ENCODE measurements around the gene PNPLA6. TPM values are rescaled to one million over a fixed set of nuclear protein-coding genes. Genes with fewer than 3 reads are reported as not detected.

The PNPLA6 gene
- total RNA-seq, 3 donors from 2014 or later, result 85.7 to 136 (median 121) TPM

DNA sequence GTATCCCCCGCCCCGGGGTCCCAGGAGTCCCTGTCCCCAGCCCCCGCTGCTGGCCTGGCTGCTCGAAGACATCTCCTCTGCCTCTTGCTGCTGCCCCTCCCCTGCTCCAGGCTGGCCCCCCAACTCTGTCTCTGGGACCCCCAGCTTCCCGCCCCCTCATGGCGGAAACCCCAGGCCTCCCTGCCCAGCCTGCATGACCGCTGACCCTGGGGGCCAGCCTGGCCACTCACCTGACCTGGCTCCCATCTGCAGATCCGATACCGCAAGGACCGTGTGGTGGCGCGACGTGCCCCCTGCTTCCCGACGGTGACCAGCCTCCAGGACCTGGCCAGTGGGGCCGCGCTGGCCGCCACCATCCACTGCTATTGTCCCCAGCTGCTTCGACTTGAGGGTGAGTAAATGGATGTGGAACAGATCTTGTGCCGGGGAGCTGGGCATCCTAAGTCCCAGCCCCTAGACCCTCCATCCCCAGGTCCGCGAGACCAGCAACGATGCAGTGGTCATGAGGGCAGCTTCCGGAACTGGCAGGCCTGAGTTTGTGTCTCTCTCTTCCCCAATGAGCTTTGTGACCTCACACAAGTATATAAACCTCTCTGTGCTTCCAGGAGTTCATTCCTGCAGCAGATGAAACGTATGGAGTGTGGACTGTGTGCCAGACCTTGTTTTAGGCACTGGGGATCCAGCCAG, 72.5 kb downstream of the PNPLA6 start:
- no peak for TF ChIP-seq CTCF (IDR thresholded peaks at IDR 0.05)
- Histone ChIP-seq H3K9me3 (no peaks in the 10 kb centered on the region), H3K4me1 (ENCODE audit: low read depth) (no peaks in the 10 kb centered on the region), H3K36me3 (ENCODE audit: low read depth) (peaks cover 4% of the 10 kb centered on the region), H3K4me3 (no peak overlapping the region)
- DNase-seq (no peak), ATAC-seq (no peak)
- intact Hi-C loops (cut with DNase I, micrococcal nuclease), result no loop called here

DNA sequence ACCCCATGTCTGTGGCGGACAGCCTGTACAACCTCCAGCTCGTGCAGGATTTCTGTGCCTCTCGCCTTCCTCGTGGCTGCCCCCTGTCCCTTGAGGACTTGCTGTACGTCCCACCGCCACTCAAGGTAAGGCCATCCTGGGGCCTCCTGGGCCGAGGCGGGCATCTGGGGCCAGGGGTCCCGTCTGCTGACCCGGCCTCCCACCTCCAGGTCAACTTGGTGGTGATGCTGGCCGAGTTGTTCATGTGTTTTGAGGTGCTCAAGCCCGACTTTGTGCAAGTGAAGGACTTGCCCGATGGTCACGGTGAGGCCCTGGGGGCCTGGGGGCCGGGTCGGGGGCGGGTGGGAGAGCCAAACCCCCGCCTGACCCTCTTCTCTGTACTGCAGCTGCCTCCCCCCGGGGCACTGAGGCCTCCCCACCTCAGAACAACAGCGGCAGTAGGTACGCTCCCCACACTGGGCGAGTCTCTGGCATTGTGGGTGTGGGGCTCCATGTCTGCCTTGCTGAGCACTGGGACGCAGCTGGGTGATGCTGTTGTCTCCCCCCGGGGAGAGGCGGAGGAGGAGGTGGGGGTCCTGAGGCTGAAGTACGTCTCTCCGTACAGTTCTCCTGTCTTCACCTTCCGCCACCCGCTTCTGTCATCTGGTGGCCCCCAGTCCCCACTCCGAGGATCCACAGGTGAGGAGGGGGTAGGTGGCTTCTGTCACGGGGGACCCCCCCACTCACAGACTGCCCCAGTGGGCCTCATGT, 75.1 kb downstream of the PNPLA6 start:
- no peak for TF ChIP-seq CTCF (IDR thresholded peaks at IDR 0.05)
- peaks cover 4% of the 10 kb centered on the region for H3K36me3 ChIP-seq (ENCODE audit: low read depth)
- ATAC-seq, result no peak
- H3K4me3 ChIP-seq, result no peak overlapping the region
- DNase-seq, result no peak
- intact Hi-C loops (cut with DNase I, micrococcal nuclease), result no loop called here
- no peaks in the 10 kb centered on the region for H3K4me1 ChIP-seq (ENCODE audit: low read depth)
- H3K9me3 ChIP-seq, result no peaks in the 10 kb centered on the region

Other genes with a start within 250 kb of the PNPLA6 start
- 100 to 1,000 TPM in 1 of 3 donors, 10 to 100 TPM in 2; 74.9 to 109 (median 91.2) TPM for gene INSR, start 241.3 kb upstream of the PNPLA6 start, total RNA-seq
- 10 to 100 TPM; 67.8 to 86.8 (median 81.2) TPM for gene ARHGEF18, start 186.8 kb upstream of the PNPLA6 start, total RNA-seq
- 1 to 10 TPM; 4.0 to 9.5 (median 8.1) TPM for gene PEX11G, start 46.7 kb upstream of the PNPLA6 start, total RNA-seq
- gene ZNF358, start 19.6 kb upstream of the PNPLA6 start, total RNA-seq, result 10 to 100 TPM; 31.7 to 88.8 (median 42.1) TPM
- 10 to 100 TPM; 29.5 to 40.1 (median 31.7) TPM for gene MCOLN1, start 13.1 kb upstream of the PNPLA6 start, total RNA-seq
- 10 to 100 TPM; 25.3 to 60.5 (median 41.2) TPM for gene CAMSAP3, start 60.1 kb downstream of the PNPLA6 start, total RNA-seq
- 10 to 100 TPM; 28.7 to 39.2 (median 30.7) TPM for gene XAB2, start 93.8 kb downstream of the PNPLA6 start, total RNA-seq
- gene PET100, start 94.1 kb downstream of the PNPLA6 start, total RNA-seq, result 100 to 1,000 TPM in 2 of 3 donors, 10 to 100 TPM in 1; 91.1 to 153 (median 110) TPM
- gene PCP2, start 98.0 kb downstream of the PNPLA6 start, total RNA-seq, result 1 to 10 TPM in 1 of 3 donors, not detected in 2; 1.1 TPM
- 100 to 1,000 TPM; 114 to 209 (median 183) TPM for gene STXBP2, start 101.4 kb downstream of the PNPLA6 start, total RNA-seq
- not detected for gene RETN, start 133.3 kb downstream of the PNPLA6 start, total RNA-seq
- under 1 TPM in 2 of 3 donors, not detected in 1; 0.36 to 0.38 TPM for gene MCEMP1, start 141.4 kb downstream of the PNPLA6 start, total RNA-seq
- 10 to 100 TPM; 72.5 to 97.0 (median 91.1) TPM for gene TRAPPC5, start 145.1 kb downstream of the PNPLA6 start, total RNA-seq
- gene FCER2, start 166.4 kb downstream of the PNPLA6 start, total RNA-seq, result under 1 TPM; 0.26 to 0.44 (median 0.29) TPM
- gene CLEC4G, start 196.4 kb downstream of the PNPLA6 start, total RNA-seq, result 1 to 10 TPM in 2 of 3 donors, not detected in 1; 1.3 to 2.5 TPM
- gene CD209, start 211.8 kb downstream of the PNPLA6 start, total RNA-seq, result 10 to 100 TPM in 2 of 3 donors, 1 to 10 TPM in 1; 4.1 to 17.7 (median 17.2) TPM
- not detected for gene CLEC4M, start 227.5 kb downstream of the PNPLA6 start, total RNA-seq